SH-SY5Y (cell line): ENCODE results near the gene PTPN3.

ENCODE experiments used
- GATA2 ChIP-seq: IDR thresholded peaks from 2 replicates; pipeline ENCODE4 v1.6.1; 2011; ENCODE audit warnings: mild to moderate bottlenecking, low read depth, low read length
- GATA3 ChIP-seq: IDR thresholded peaks from 2 replicates; pipeline ENCODE4 v1.6.1; 2011; ENCODE audit warnings: low read depth, mild to moderate bottlenecking, low read length, moderate library complexity

- TF ChIP-seq GATA2 = no peak
- no peak for TF ChIP-seq GATA3
Observed at GRCh38 chr9:109437286-109437685, 60.8 kb downstream of the PTPN3 start.
